ENCODE data around the gene KRT34.
"Not testable (repeated sequence)": the region's sequence is repeated elsewhere in the genome, so short reads cannot be mapped to it uniquely, and the experiment has no call there.

The KRT34 gene

DNA sequence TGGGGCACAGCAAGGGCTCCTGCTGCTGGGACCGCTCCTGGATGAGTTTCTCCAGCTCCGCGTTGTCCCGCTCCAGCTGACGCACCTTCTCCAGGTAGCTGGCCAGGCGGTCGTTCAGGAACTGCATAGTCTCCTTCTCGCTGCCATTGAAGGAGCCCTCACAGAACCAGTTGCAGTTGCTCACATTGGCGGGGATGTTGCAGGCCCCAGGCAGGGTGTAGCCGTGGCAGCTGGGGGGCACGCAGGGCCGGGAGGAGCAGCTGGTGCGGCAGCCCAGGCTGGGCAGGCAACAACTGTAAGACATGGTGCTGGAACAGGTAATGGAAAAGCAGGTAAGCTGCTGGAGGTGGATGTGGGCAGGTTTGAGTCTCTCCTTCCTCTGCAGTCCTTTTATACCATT, at the start of gene KRT34:
KRT34 (minus strand) TSS at position 364 of the 400 bp plus-strand sequence; CDS start at position 304, 60 bp downstream.
- not testable (repeated sequence) for ATAC-seq, H3K4me1 Mint-ChIP-seq, H3K4me3 Mint-ChIP-seq, H3K27ac Mint-ChIP-seq, H3K9me3 Mint-ChIP-seq, DNase-seq, H3K27me3 Mint-ChIP-seq

DNA sequence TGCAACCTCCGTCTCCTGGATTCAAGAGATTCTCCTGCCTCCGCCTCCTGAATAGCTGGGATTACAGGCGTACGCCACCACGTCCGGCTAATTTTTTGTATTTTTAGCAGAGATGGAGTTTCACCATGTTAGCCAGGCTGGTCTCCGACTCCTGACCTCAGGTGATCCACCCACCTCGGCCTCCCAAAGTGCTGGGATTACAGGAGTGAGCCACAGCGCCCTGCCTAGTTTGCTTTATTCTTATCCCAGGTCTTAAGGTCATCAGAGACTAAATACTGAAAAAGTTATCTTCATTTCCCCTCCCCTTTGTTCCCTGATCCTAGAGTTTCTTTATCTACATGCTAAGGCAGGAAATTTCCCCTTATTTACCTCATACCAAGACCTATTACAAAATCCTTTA, 48.3 kb upstream of the KRT34 start:
- H3K4me1 Mint-ChIP-seq, H3K4me3 Mint-ChIP-seq, DNase-seq, H3K27ac Mint-ChIP-seq, H3K9me3 Mint-ChIP-seq, ATAC-seq, H3K27me3 Mint-ChIP-seq: not testable (repeated sequence)

DNA sequence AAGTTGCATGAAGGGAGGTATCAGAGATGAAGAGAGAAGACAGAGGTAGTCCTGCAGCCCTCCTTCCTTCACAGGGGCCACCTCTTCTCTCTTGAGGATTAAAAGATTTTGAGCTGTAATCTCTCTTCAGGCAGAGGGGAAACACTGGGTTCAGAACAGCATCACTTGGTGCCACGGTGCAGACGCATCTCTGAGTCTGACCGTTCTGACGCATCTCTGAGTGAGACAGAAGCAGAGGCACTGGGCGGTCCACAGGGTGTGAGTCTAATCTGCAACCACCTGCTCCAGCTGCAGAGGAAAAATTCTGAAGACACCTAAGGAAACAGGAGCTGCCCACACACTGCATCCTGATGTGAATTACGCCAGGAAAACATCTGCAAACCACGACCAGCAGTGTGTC, 47.6 kb upstream of the KRT34 start:
- no peak for DNase-seq
- no peak for ATAC-seq
- no peaks in the 10 kb centered on the region for H3K4me1 Mint-ChIP-seq
- no peak overlapping the region for H3K27ac Mint-ChIP-seq
- no peaks in the 10 kb centered on the region for H3K9me3 Mint-ChIP-seq
- no peaks in the 10 kb centered on the region for H3K27me3 Mint-ChIP-seq
- H3K4me3 Mint-ChIP-seq = no peak overlapping the region

DNA sequence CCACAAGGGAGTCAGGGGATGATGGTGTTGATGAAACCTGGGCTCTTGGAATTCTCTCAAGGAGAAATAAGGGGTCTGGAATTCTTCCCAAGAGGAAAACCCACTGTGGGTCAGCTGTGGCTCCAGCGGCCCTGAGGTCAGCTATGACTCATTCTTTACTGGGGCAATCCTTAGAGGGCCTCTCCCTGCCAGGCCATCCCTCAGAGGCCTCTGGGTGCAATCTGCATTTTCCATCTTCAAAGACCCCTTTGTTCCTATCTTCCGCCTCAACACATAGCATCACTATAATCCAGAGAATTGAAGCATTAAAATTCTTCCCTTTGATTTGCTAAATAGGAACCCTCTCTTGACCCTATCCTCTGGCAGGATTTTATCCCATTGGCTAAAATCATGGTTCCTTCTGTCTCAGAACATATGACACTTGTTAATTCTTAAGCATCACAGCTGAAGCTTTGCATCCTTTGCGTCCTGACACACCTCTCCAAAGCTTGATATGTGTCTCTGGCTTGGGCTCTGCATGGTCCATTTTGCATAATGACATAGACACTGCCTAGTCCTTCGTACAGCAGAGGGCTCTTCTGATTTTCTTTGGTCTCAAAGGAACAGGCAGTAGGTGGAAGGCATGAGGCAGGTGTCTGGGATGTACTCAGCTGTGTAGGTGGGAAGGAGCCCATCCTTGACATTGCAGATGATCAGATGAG, 46.6 kb upstream of the KRT34 start:
- Mint-ChIP-seq H3K9me3 (no peaks in the 10 kb centered on the region), H3K4me1 (no peaks in the 10 kb centered on the region), H3K27ac (no peak overlapping the region), H3K27me3 (no peaks in the 10 kb centered on the region), H3K4me3 (no peak overlapping the region)
- ATAC-seq = no peak
- no peak for DNase-seq

DNA sequence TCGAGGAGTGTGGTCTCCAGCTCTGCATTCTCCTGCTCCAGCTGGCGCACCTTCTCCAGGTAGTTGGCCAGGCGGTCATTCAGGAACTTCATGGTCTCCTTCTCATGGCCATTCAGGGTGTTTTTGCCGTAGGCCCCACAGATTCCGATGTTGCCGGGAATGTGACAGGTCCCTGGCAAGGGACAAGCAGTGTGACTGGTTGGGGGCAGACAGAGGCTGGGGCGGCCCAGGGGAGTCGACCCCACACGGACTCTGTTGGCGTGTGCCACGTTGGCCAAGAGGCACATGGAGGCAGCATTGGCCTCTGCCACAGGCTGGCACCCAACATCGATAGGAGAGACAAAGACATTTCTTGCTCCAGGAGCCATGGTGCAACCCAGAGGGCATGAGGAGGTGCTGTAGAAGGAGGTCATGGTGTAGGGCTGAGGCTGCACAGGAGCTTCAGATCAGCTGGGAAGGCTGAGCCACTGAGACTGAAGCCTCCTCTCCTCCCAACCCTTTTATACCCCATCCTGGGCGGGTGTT, 42.1 kb upstream of the KRT34 start, which contains the start of gene KRT37:
KRT37 (minus strand) TSS at position 475 of the 525 bp plus-strand sequence; CDS start at position 413, 62 bp downstream.
- Mint-ChIP-seq H3K4me1 (peaks cover 14% of the 10 kb centered on the region), H3K27me3 (no peaks in the 10 kb centered on the region), H3K4me3 (no peak within 1 kb of the TSS), H3K27ac (no peak within 1 kb of the TSS), H3K9me3 (no peaks in the 10 kb centered on the region)
- DNase-seq (no peak), ATAC-seq (no peak)

DNA sequence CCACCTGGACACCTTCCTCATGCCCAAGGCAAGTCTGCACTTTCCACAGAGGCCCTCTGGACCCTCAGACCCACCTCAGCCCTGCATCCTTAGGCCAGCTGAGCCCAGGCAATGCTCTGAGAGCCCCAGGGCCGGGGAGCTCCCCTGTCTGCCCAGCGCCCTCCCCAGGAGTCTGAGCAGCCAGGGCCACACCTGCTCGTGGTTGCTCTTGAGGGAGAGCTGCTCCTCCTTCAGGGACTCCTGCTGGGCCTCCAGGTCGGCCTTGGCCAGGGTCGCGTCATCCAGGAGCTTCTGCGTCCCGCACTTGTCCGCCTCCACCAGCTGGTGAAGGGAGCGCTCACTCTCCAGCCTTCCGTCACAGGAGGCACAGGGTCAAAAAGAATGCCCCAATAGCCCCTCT, 40.5 kb upstream of the KRT34 start:
- not testable (repeated sequence) for H3K9me3 Mint-ChIP-seq, H3K27me3 Mint-ChIP-seq, H3K27ac Mint-ChIP-seq, ATAC-seq, H3K4me3 Mint-ChIP-seq, DNase-seq
- H3K4me1 Mint-ChIP-seq = peaks cover 15% of the 10 kb centered on the region

DNA sequence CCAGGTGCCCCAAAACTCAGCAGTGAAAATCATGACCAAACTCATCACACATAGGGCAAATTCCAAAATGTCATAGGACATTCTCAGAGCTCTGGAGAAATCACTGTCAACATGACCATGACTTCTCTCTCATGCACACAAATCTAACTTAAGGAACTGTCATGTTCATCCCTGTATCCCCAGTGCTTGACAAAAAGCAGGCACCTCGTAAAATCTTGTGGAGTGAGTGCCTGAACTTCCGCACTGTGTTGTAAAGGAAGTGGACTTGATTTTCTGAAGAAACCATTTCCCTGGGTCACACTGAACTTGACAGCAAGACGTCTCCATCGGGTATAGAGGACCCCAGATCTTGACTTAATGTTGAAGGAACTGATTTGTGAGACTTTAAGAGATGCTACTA, 39.5 kb upstream of the KRT34 start:
- Mint-ChIP-seq H3K9me3 (no peaks in the 10 kb centered on the region), H3K27me3 (no peaks in the 10 kb centered on the region), H3K27ac (no peak overlapping the region), H3K4me3 (no peak overlapping the region), H3K4me1 (peaks cover 20% of the 10 kb centered on the region)
- DNase-seq (no peak), ATAC-seq (no peak)

DNA sequence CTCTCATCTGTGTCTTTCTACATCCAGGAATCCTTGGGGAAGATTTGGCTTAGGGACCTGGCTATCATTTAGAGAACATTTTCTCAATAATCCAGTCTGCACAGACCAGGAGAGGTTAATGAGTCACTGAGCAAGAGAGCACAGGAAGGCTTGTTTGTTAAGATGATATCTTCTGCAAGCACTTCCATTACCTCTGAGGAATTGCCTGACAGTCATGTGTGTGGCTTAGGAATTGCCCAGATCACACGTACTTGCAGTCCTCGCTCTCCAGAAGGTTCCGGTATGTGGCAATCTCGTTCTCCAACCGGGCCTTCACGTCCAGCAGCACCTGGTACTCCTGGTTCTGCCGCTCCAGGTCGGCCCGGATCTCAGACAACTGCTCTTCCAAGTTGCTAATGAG, 39.0 kb upstream of the KRT34 start:
- no peak for ATAC-seq
- H3K9me3 Mint-ChIP-seq = no peaks in the 10 kb centered on the region

DNA sequence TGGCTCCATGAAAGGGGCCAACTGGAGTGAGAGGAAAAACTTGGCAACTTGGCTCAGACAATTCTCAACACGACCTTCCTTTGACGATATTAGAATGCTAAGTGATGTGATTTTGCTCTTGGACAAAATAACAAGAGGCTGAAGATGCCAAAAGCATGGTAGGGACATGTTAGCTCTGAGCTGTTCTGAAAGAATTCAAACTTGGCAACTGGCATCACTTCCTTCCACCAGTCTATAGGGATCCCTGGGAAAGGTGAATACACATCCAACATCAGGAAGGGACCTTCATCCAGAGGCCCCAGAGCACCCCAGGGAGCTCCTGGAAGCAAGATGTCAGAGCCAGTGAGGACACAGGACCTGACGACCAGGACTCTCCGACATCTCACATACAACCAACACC, 38.0 kb upstream of the KRT34 start:
- ATAC-seq (no peak), DNase-seq (no peak)

More for the DNA sequence above, 39.0 kb upstream of the KRT34 start:
- Mint-ChIP-seq H3K27me3 (no peaks in the 10 kb centered on the region), H3K4me3 (no peak overlapping the region), H3K27ac (no peak overlapping the region), H3K4me1 (peaks cover 20% of the 10 kb centered on the region)
- DNase-seq = no peak

DNA sequence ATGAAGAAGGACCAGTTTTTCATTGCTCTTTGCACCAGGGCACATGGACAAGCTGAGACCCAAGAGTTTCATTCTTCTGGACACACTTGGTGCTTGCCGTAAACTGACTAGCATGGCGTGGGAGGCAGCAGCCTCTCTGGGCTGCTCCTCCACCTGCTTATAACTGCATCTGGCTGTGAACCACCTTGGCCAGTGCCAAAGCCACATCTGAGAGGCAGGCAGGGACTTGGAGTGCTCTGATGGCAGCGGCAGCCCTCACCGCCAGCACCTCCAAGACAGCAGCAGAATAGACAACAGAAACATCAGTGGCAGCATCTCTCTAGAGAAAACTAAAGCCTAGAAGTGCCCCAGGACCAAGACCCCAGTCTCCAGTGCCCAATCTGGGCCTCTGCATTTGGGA, 37.6 kb upstream of the KRT34 start:
- H3K9me3 Mint-ChIP-seq = no peaks in the 10 kb centered on the region
- H3K4me1 Mint-ChIP-seq = peaks cover 20% of the 10 kb centered on the region
- H3K27ac Mint-ChIP-seq = no peak overlapping the region
- DNase-seq (no peak), ATAC-seq (no peak)
- no peak overlapping the region for H3K4me3 Mint-ChIP-seq
- no peaks in the 10 kb centered on the region for H3K27me3 Mint-ChIP-seq

More for the DNA sequence above, 38.0 kb upstream of the KRT34 start:
- H3K4me1 Mint-ChIP-seq = peaks cover 20% of the 10 kb centered on the region
- no peak overlapping the region for H3K27ac Mint-ChIP-seq
- H3K9me3 Mint-ChIP-seq = no peaks in the 10 kb centered on the region
- H3K4me3 Mint-ChIP-seq = no peak overlapping the region
- H3K27me3 Mint-ChIP-seq = no peaks in the 10 kb centered on the region

DNA sequence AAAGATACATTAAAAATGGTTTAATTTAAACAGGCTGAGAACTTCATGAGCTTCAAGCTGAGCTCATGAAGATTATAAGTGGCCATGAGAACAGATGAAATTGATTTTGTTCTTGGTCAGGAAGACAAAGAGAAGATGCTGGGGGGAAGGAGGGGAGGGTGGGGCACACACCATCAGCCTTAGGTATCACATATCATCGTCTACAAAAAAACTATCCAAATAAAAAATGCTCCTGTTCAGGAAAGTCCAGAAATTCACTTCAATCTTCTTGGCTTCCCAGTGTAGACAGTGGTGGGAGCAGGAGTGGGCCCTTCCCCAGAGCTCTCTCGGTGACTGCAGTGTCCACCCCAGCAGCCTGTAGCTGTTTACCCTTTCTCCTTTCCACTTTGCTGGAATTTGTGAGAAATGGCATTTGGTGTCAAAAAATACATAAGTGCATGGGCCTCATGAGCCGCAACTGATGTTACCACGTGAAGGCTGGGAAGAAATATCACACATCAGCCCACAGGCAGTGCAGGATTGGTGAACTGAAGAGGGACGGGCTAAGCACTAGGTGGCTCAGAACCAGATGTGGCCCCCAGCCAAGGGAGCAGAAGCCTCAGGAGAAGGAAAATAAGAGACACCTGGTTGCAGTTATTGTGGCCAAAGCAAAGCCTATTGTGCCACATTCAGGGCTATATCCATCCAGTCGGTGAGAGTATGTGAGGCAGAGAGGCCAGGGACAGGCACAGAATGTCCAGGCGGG, 36.2 kb upstream of the KRT34 start:
- no peak for DNase-seq
- Mint-ChIP-seq H3K4me3 (no peak overlapping the region), H3K9me3 (no peaks in the 10 kb centered on the region), H3K27me3 (no peaks in the 10 kb centered on the region), H3K4me1 (peaks cover 20% of the 10 kb centered on the region), H3K27ac (no peak overlapping the region)
- ATAC-seq = no peak

DNA sequence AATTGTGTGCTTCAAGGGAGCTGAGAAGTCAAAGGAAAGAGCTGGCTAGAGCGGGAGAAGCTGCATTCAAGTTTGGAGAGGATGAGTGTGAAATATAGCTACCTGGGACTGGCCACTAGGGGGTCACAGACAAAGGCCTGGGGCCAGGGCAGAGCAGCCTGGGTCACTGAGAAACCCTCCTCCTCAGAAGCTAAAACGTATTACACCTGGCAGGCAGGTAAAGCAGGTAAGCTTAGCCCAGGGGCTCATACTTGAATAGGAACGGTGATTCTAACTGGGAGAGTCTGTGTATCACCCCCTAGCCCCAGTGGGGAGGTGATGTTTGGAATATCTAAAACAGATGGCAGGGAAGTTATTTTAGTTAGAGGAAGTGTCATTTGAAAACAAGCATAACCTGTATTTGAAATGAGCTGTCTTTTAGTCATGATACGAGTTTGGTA, 35.5 kb upstream of the KRT34 start:
- H3K4me1 Mint-ChIP-seq = peaks cover 20% of the 10 kb centered on the region
- no peak overlapping the region for H3K4me3 Mint-ChIP-seq
- no peak overlapping the region for H3K27ac Mint-ChIP-seq
- no peaks in the 10 kb centered on the region for H3K9me3 Mint-ChIP-seq
- no peak for DNase-seq
- no peaks in the 10 kb centered on the region for H3K27me3 Mint-ChIP-seq
- peak; percentile 46 for ATAC-seq

DNA sequence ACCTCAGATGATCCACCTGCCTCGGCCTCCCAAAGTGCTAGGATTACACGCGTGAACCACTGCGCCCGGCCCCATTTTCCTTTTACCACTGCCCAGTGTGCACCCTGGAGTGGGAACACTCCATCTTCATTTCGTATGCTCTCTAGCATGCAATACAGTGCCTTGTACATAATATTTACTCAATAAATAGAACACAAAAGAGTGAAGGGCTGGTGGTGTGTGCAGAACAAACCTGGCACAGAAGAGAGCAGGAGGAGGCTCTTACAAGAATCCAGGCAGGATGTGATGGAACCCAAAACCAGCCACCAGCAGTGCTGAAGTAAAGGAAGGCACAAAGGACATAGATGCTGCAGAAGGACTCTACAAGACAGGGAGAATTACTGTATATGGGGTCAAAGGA, 35.0 kb upstream of the KRT34 start:
- Mint-ChIP-seq H3K27me3 (no peaks in the 10 kb centered on the region), H3K4me1 (peaks cover 20% of the 10 kb centered on the region), H3K9me3 (no peaks in the 10 kb centered on the region), H3K4me3 (no peak overlapping the region), H3K27ac (no peak overlapping the region)
- ATAC-seq (no peak), DNase-seq (no peak)

DNA sequence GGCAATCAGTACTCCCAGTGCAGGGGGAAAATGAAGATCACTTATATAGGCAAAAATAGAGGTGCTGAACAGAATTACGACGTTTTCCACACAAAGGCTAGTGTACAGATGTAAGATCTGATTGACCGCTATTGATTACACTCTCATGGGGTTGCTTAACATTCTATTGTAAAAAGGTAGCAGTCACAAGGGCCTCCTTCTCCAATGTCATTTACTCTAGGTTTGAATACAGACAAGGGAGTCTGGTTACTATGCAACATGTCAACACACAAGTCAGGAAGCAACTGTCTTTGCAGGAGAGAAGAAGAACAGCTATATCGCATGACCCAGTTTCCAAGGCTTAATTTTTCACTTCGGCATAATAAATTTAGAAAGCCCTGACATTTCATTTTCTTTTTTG, 34.4 kb upstream of the KRT34 start:
- Mint-ChIP-seq H3K4me1 (peaks cover 20% of the 10 kb centered on the region), H3K9me3 (no peaks in the 10 kb centered on the region), H3K4me3 (no peak overlapping the region), H3K27ac (no peak overlapping the region), H3K27me3 (no peaks in the 10 kb centered on the region)
- ATAC-seq (no peak), DNase-seq (no peak)

DNA sequence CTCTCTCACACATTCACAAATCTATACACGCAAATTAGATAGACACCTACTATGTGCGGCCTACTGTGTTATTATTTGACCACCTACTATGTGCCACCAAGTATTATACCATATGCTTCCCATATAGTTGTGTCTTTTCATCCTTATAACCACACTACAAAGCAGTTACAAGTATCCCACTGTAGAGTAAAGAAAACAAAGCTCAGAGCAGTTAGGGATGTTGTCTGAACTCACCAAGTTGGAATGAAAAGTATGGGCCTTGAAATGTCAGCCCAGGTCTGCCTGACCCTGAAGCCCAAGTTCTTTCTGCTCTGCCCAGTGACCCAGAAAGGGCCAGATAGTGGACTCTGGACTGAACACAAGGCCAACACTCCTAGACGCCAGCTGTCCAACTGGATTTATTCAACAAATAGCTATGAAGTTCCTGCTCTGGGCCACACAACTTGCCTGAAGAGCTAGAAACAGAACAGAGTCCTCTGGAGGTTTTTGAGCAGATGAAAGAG, 33.8 kb upstream of the KRT34 start:
- no peaks in the 10 kb centered on the region for H3K9me3 Mint-ChIP-seq
- peaks cover 20% of the 10 kb centered on the region for H3K4me1 Mint-ChIP-seq
- H3K27ac Mint-ChIP-seq = no peak overlapping the region
- ATAC-seq (no peak), DNase-seq (no peak)
- H3K27me3 Mint-ChIP-seq = no peaks in the 10 kb centered on the region
- H3K4me3 Mint-ChIP-seq = no peak overlapping the region

DNA sequence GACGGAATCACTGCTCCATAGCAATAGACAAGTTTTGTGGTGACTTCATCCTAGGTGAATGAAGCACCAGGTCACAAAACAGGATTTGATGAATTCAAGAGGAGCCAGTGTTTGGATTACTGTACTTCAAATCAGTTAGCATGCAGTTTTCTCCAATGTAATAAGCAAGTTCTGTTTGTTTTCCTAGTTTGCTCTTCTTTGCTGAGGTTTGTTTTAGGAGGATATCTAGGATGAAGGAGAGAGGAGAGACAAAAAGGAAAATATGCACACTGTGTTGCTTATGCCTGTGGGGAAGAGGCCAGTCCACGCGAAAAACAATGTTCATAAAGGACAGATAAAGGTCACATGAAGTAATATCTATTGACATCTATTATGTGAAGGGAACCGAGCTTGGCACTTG, 33.3 kb upstream of the KRT34 start:
- no peak for DNase-seq
- Mint-ChIP-seq H3K4me3 (no peak overlapping the region), H3K4me1 (peaks cover 16% of the 10 kb centered on the region), H3K9me3 (no peaks in the 10 kb centered on the region), H3K27ac (no peak overlapping the region), H3K27me3 (no peaks in the 10 kb centered on the region)
- no peak for ATAC-seq

Measured in stimulated activated naive CD8-positive, alpha-beta T cell treated with anti-CD3 and anti-CD28 coated beads, Interleukin-15, amount 100 ng/mL, for 72 hours (primary cell).